GM10248 (cell line): ENCODE measurements around the gene BMP7.

Source experiments
- CTCF ChIA-PET: fragments of 300-600 bp; sonication (Branson Sonifier 250); formaldehyde crosslinking; extraction: SDS; loops from one replicate; lab custom pipeline; 2021; ENCODE audit warnings: antibody characterized with exemption; lab: Yijun Ruan, JAX
- POLR2A ChIA-PET: fragments of 350-650 bp; sonication (Branson Sonifier 250); formaldehyde crosslinking; extraction: SDS; loops from one replicate; lab custom pipeline; 2020; ENCODE audit warnings: antibody characterized with exemption; lab: Yijun Ruan, JAX
- DNase-seq: peaks from one replicate; pipeline ENCODE4 v3.0.0; 2012; ENCODE audit errors: extremely low spot score
- CTCF ChIP-seq: IDR thresholded peaks from 2 replicates; pipeline ENCODE4 v1.5.1; 2012; ENCODE audit warnings: mild to moderate bottlenecking, low read depth; ENCODE audit errors: extremely low read depth, missing control alignments, control extremely low read depth

BMP7 gene

GRCh38 chr20:57129303-57129702 lies 137.1 kb downstream of the BMP7 start:
- CTCF ChIA-PET = no interaction called here
- POLR2A ChIA-PET = no interaction called here
- TF ChIP-seq CTCF = no peak
- DNase-seq = no peak

- POLR2A ChIA-PET = no interaction called here
- no peak for TF ChIP-seq CTCF
- CTCF ChIA-PET = no interaction called here
- no peak for DNase-seq
Observed at GRCh38 chr20:57128044-57128757, 138.2 kb downstream of the BMP7 start.

GRCh38 chr20:57126481-57127092 lies 139.9 kb downstream of the BMP7 start:
- TF ChIP-seq CTCF = no peak
- ChIA-PET POLR2A (no interaction called here), CTCF (no interaction called here)
- DNase-seq = no peak

- no peak for DNase-seq
- ChIA-PET CTCF (no interaction called here), POLR2A (no interaction called here)
- TF ChIP-seq CTCF = no peak
Observed at GRCh38 chr20:57124800-57125517, 141.5 kb downstream of the BMP7 start.

- ChIA-PET POLR2A (no interaction called here), CTCF (no interaction called here)
- no peak for TF ChIP-seq CTCF
- no peak for DNase-seq
Observed at GRCh38 chr20:57124366-57124765, 142.1 kb downstream of the BMP7 start.

GRCh38 chr20:57123504-57123903 lies 142.9 kb downstream of the BMP7 start:
- DNase-seq = no peak
- POLR2A ChIA-PET = no interaction called here
- TF ChIP-seq CTCF = no peak
- CTCF ChIA-PET = no interaction called here
